ENCODE data around the gene JUND. TPM values are rescaled to one million over a fixed set of nuclear protein-coding genes. Genes with fewer than 3 reads are reported as not detected.

Gene JUND
- total RNA-seq, 1 experiment from 2014 or later, result 103 TPM

DNA sequence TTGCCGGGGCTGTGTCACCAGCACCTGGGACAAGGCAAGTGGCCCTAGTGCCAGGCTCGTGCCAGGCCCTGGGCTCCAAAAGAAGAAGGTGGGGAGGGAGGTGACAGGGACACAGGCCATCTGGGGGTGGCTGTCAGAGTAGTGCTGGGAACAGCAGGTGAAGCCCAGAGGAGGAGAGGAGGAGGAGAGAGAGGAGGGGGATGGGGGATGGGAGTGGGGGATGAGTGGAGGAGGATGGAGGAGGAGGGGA lies 22.7 kb upstream of the JUND start:
- H3T11ph ChIP-seq (ENCODE audit: low read length), result no peak overlapping the region
- no peak overlapping the region for H2AFZ ChIP-seq (ENCODE audit: low read length)
- H3K56ac ChIP-seq (ENCODE audit: insufficient read length, low read depth, low read length), result no peak overlapping the region
- peak overlapping the region; percentile 34 to 67; a peak in 4 of 5 replicates for H3K4me3 Mint-ChIP-seq
- H2BK120ac ChIP-seq (ENCODE audit: low read depth, low read length, poor library complexity, severe bottlenecking), result no peak overlapping the region
- no peak overlapping the region for H2BK12ac ChIP-seq (ENCODE audit: insufficient read length, low read depth, low read length)
- no peak for DNase-seq
- no peak overlapping the region for H3K9ac ChIP-seq (ENCODE audit: extremely low read depth, insufficient read length, low read length)
- H3K9me3 ChIP-seq (ENCODE audit: control insufficient read depth, low read depth, low read length), result no peaks in the 10 kb centered on the region
- H3K79me1 ChIP-seq (ENCODE audit: insufficient read depth, low read depth, low read length, poor library complexity, severe bottlenecking), result no peaks in the 10 kb centered on the region
- H3K4me1 ChIP-seq (ENCODE audit: insufficient read depth, low read length), result peaks cover 3% of the 10 kb centered on the region; the same call in 1 of the 2 replicates
- no peak overlapping the region for H2BK5ac ChIP-seq (ENCODE audit: insufficient read length, low read length)
- H3K4me1 Mint-ChIP-seq, result peaks cover 26 to 42% of the 10 kb centered on the region in 2 experiments
- H3K23me2 ChIP-seq (ENCODE audit: insufficient read length, low read depth, low read length, poor library complexity, severe bottlenecking), result peaks cover 3% of the 10 kb centered on the region
- H3K9me3 Mint-ChIP-seq, result no peaks in the 10 kb centered on the region
- peak overlapping the region; percentile 4 for H3K4me2 ChIP-seq (ENCODE audit: insufficient read depth, insufficient read length, low read length)
- H3K27me3 ChIP-seq (ENCODE audit: insufficient read depth, low read length), result no peaks in the 10 kb centered on the region
- H2BK15ac ChIP-seq (ENCODE audit: low read depth, low read length), result no peak overlapping the region; the same call in 1 of the 2 replicates
- no peak overlapping the region for H4K91ac ChIP-seq (ENCODE audit: insufficient read length, low read depth, low read length)
- H3K27me3 Mint-ChIP-seq (ENCODE audit: low read depth), result no peaks in the 10 kb centered on the region
- no peak overlapping the region for H2BK20ac ChIP-seq (ENCODE audit: low read depth, low read length, poor library complexity, severe bottlenecking)
- H4K5ac ChIP-seq (ENCODE audit: insufficient read length, low read depth, low read length), result no peak overlapping the region
- no peak overlapping the region for H3K14ac ChIP-seq (ENCODE audit: insufficient read depth, low read length)
- no peak overlapping the region for H3K23ac ChIP-seq (ENCODE audit: insufficient read length, low read depth, low read length)
- peak overlapping the region; percentile 89 to 98 (median 96); a peak in 5 of 7 replicates for H3K27ac Mint-ChIP-seq
- no peak overlapping the region for H3K4ac ChIP-seq (ENCODE audit: low read depth, low read length)
- no peak overlapping the region for H4K8ac ChIP-seq (replicated peaks; ENCODE audit: insufficient read length, low read depth, low read length)
- H3K18ac ChIP-seq (ENCODE audit: insufficient read length, low read depth, low read length), result no peak overlapping the region
- no peak overlapping the region for H3K27ac ChIP-seq (ENCODE audit: insufficient read length, low read depth, low read length)
- no CpG with 5 or more reads among the region's 2 CpGs for WGBS (ENCODE audit: extremely low coverage, insufficient read length, low lambda C conversion rate)
- TF ChIP-seq, protein P1, sequence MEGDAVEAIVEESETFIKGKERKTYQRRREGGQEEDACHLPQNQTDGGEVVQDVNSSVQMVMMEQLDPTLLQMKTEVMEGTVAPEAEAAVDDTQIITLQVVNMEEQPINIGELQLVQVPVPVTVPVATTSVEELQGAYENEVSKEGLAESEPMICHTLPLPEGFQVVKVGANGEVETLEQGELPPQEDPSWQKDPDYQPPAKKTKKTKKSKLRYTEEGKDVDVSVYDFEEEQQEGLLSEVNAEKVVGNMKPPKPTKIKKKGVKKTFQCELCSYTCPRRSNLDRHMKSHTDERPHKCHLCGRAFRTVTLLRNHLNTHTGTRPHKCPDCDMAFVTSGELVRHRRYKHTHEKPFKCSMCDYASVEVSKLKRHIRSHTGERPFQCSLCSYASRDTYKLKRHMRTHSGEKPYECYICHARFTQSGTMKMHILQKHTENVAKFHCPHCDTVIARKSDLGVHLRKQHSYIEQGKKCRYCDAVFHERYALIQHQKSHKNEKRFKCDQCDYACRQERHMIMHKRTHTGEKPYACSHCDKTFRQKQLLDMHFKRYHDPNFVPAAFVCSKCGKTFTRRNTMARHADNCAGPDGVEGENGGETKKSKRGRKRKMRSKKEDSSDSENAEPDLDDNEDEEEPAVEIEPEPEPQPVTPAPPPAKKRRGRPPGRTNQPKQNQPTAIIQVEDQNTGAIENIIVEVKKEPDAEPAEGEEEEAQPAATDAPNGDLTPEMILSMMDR (conservative IDR thresholded peaks at IDR 0.05), result no peak
- H3K79me2 ChIP-seq (ENCODE audit: insufficient read depth, low read length), result no peaks in the 10 kb centered on the region
- peaks cover 9 to 28% (median 23%) of the 10 kb centered on the region in 3 experiments for H3K36me3 Mint-ChIP-seq (ENCODE audit: insufficient read depth in 1 of 3, low read depth in 3 of 3)
- no peaks in the 10 kb centered on the region for H4K20me1 ChIP-seq (ENCODE audit: control insufficient read depth, insufficient read depth, insufficient read length)
- H2AK5ac ChIP-seq (ENCODE audit: insufficient read length, low read length), result no peak overlapping the region

All from H9 (cell line).